Esophagus squamous epithelium (tissue), 5 donors: ENCODE data around the gene SRP19. TPM values are rescaled to one million over a fixed set of nuclear protein-coding genes. Genes with fewer than 3 reads are reported as not detected.
"Not testable (repeated sequence)": the region's sequence is repeated elsewhere in the genome, so short reads cannot be mapped to it uniquely, and the experiment has no call there.

Source experiments
- DNase-seq: peaks from one replicate; lab custom pipeline; 2025; lab: John Stamatoyannopoulos, UW
- H3K27ac ChIP-seq, 4 donors: fragments of 200-600 bp; sonication (generic); one replicate each; pipeline ENCODE4 v1.5.1; 2016 to 2019; ENCODE audit warnings: mild to moderate bottlenecking in 1 of 4
- H3K27me3 ChIP-seq, 4 donors: fragments of 200-600 bp; sonication (generic); 1 replicate in 3 of 4; 2 replicates in 1 of 4; pipeline versions ENCODE4 v1.5.1 to v1.6.0; 2017 to 2021; ENCODE audit warnings: antibody characterized with exemption in 1 of 4
- H3K36me3 ChIP-seq, 3 donors: fragments of 200-600 bp; sonication (generic); one replicate each; pipeline ENCODE4 v1.5.1; 2016 to 2019
- H3K4me1 ChIP-seq, 3 donors: fragments of 200-600 bp; sonication (generic); one replicate each; pipeline ENCODE4 v1.5.1; 2017 to 2019
- H3K4me3 ChIP-seq, 4 donors: fragments of 200-600 bp; sonication (generic); 1 replicate in 3 of 4; 2 replicates in 1 of 4; pipeline ENCODE4 v1.5.1; 2016 to 2019; ENCODE audit warnings: mild to moderate bottlenecking in 2 of 4, moderate library complexity in 1 of 4
- H3K9me3 ChIP-seq, 3 donors: fragments of 200-600 bp; sonication (generic); one replicate each; pipeline ENCODE4 v1.5.1; 2016 to 2019
- POLR2A ChIP-seq, 4 donors: fragments of 450-650 bp; IDR thresholded peaks; one replicate each; pipeline ENCODE4 v1.6.1; 2017; ENCODE audit warnings: antibody characterized with exemption in 4 of 4, mild to moderate bottlenecking in 4 of 4, moderate library complexity in 3 of 4
- WGBS, 2 donors: methylation state at CpG; one replicate each; pipeline ENCODE4 v1.1.5; 2018; 5-methylcytosine and 5-hydroxymethylcytosine counted together
- intact Hi-C: fragments of 100-400 bp; cut with DNase I; formaldehyde crosslinking; loops from one replicate; pipeline ENCODE4 v1.15.0; 2022
- total RNA-seq, 4 donors: library from RNA; depleted of rRNA; stranded (reverse); fragments of >200 nt; gene quantifications; one replicate each; pipeline ENCODE4 v1.1.0, GENCODE V29; 2016
- TF ChIP-seq, protein P1 (sequence below), 6 experiments: fragments of 450-650 bp in 4 of 6; fragments of 200-600 bp in 2 of 6; sonication (generic) in 2 of 6; IDR thresholded peaks; one replicate each; pipeline ENCODE4 v1.5.1; 2016 to 2019; ENCODE audit warnings: antibody characterized with exemption in 6 of 6, mild to moderate bottlenecking in 4 of 6, moderate library complexity in 4 of 6
- donor health status: DM: yes; HTN: yes; CAD: no.

The SRP19 gene
- total RNA-seq, 4 donors from 2014 or later = 34.3 to 81.0 (median 52.5) TPM

DNA sequence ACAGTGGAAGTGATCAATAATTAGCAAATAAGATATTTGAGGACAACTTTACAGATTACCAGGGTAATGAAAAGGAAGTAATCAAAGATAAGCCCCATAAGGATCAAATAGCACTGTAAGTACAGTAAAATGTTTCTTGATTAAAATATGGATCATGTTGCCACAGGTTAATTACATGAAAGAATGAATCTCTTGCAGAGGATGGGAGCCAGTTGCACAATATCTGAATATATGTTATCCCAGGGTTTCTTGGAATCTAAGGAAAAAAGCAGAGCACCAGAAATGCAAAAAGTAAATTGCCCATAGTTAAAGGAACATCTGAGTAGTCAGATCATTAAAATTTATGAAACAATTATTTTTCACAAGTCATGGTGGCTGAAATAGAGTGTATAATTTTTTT is 13.8 kb upstream of the SRP19 start:
- DNase-seq = no peak
- H3K4me1 ChIP-seq = no peaks in the 10 kb centered on the region
- no peak overlapping the region for H3K4me3 ChIP-seq
- no peaks in the 10 kb centered on the region for H3K9me3 ChIP-seq
- no peaks in the 10 kb centered on the region for H3K36me3 ChIP-seq
- H3K27me3 ChIP-seq = no peaks in the 10 kb centered on the region
- TF ChIP-seq, protein P1, sequence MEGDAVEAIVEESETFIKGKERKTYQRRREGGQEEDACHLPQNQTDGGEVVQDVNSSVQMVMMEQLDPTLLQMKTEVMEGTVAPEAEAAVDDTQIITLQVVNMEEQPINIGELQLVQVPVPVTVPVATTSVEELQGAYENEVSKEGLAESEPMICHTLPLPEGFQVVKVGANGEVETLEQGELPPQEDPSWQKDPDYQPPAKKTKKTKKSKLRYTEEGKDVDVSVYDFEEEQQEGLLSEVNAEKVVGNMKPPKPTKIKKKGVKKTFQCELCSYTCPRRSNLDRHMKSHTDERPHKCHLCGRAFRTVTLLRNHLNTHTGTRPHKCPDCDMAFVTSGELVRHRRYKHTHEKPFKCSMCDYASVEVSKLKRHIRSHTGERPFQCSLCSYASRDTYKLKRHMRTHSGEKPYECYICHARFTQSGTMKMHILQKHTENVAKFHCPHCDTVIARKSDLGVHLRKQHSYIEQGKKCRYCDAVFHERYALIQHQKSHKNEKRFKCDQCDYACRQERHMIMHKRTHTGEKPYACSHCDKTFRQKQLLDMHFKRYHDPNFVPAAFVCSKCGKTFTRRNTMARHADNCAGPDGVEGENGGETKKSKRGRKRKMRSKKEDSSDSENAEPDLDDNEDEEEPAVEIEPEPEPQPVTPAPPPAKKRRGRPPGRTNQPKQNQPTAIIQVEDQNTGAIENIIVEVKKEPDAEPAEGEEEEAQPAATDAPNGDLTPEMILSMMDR (IDR thresholded peaks at IDR 0.05) = no peak
- no peak for TF ChIP-seq POLR2A (IDR thresholded peaks at IDR 0.05)
- H3K27ac ChIP-seq = no peak overlapping the region
- intact Hi-C loops = loop anchor here (10.0 kb wide), 1 partner anchor 293 kb away; no protein-coding TSS in a partner anchor

DNA sequence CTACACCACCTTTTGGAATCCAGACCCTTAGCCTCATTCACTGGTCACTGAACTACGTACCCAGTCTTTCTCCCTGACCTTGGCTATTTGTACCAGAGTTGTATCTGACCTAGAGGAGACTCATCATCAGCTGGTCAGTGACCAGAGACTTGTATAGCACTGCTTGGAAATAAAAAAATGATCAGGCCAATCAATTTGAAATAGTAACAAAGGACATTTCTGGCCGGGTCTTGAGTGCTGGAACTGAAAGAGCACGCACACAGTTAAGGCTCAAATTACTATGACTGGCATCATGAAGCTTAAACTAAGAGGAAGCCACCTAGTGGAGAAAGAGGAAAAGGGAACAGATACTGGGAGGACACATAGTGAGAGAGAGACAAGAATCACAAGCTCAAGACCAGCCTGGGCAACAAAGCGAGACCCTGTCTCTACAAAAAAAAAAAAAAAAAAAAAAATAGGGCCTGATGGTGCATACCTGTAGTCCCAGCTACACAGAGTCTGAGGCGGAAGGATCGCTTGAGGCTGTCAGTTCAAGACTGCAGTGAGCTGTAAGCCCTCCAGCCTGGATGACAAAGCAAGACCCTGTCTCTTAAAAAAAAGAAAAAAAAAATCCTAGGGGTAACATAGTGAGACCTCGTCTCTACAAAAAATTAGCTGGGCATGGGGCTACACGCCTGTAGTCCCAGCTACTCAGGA is 12.8 kb upstream of the SRP19 start:
- intact Hi-C loops = loop anchor here (10.0 kb wide), 1 partner anchor 293 kb away; no protein-coding TSS in a partner anchor
- no peaks in the 10 kb centered on the region for H3K4me1 ChIP-seq
- no peaks in the 10 kb centered on the region for H3K36me3 ChIP-seq
- H3K27me3 ChIP-seq = no peaks in the 10 kb centered on the region
- no peak for DNase-seq
- no peak overlapping the region for H3K4me3 ChIP-seq
- H3K27ac ChIP-seq = no peak overlapping the region
- TF ChIP-seq, protein P1 (IDR thresholded peaks at IDR 0.05) = peak; percentile 5 to 64 (median 50)
- no peak for TF ChIP-seq POLR2A (IDR thresholded peaks at IDR 0.05)
- no peaks in the 10 kb centered on the region for H3K9me3 ChIP-seq
- WGBS, 2 donors = 49 to 54% methylated on average over 8 of the region's 8 CpGs

DNA sequence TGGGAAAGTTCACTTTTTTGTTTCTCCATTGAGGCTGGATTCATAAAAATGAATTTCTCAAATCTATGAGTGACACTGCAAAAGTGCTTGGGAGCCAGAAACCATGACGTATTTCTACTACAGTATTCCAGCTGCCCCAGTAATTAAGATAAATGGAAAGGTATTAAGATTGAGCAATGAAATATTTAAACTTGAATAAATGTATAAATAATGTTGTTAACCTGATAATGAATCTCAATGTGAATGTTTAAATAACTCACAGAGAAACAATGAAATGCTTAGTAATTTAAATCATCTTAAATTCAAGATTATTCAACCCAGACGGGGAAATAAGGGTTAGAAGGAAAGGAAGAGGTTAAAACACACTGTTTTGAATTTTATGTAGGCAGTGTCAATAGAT is 11.2 kb upstream of the SRP19 start:
- Histone ChIP-seq H3K27ac (no peak overlapping the region), H3K36me3 (no peaks in the 10 kb centered on the region), H3K4me3 (no peak overlapping the region), H3K27me3 (peaks cover 0 to 11% (median 0%) of the 10 kb centered on the region in 4 donors), H3K4me1 (no peaks in the 10 kb centered on the region), H3K9me3 (no peaks in the 10 kb centered on the region)
- 36 to 65% methylated on average over 2 of the region's 2 CpGs for WGBS, 2 donors
- intact Hi-C loops = loop anchor here (10.0 kb wide), 1 partner anchor 295 kb away; no protein-coding TSS in a partner anchor
- TF ChIP-seq, protein P1 (IDR thresholded peaks at IDR 0.05) = no peak
- no peak for TF ChIP-seq POLR2A (IDR thresholded peaks at IDR 0.05)
- DNase-seq = no peak

DNA sequence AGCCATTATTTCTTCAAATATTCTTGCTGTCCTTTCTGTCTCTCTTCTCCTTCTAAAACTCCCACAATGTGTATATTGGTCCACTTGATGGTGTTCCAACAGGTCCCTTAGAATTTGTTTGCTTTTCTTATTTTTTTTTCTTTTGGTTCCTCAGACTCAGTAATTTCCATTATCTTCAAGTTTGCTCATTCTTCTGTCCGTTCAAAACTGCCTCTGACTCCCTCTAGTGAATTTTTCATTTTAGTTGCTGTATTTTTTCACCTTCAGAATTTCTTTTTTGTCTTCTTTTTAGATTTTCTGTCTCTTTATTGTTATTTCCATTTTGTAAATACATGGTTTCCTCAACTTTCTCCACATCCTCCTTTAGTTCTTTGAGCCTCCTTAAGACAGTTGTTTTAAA is 6.4 kb upstream of the SRP19 start:
- H3K27ac ChIP-seq = no peak overlapping the region
- H3K27me3 ChIP-seq = peaks cover 0 to 22% (median 0%) of the 10 kb centered on the region in 4 donors
- intact Hi-C loops = no loop called here
- no peak for DNase-seq
- H3K9me3 ChIP-seq = no peaks in the 10 kb centered on the region
- 52 to 70% methylated on average over 1 of the region's 1 CpG for WGBS, 2 donors
- H3K4me1 ChIP-seq = no peaks in the 10 kb centered on the region
- no peak overlapping the region for H3K4me3 ChIP-seq
- H3K36me3 ChIP-seq = no peaks in the 10 kb centered on the region
- TF ChIP-seq, protein P1 (IDR thresholded peaks at IDR 0.05) = no peak
- no peak for TF ChIP-seq POLR2A (IDR thresholded peaks at IDR 0.05)

DNA sequence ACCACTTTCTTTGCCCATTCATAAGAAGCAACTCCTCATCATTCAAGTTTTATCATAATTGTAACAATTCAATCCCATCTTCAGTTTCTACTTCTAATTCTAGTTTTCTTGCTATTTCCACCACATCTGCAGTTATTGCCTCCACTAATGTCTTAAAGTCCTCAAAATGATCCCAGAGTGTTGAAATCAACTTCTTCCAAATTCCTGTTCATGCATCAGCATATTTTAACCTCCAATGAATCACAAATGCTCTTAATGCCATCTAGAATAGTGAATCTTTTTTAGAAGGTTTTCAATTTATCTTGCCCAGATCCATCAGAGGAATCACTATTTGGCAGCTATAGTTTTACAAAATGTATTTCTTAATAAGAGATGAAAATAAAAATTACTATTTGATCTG is 3.2 kb upstream of the SRP19 start:
- intact Hi-C loops = no loop called here
- Histone ChIP-seq H3K36me3 (no peaks in the 10 kb centered on the region), H3K27me3 (peaks cover 0 to 22% (median 0%) of the 10 kb centered on the region in 4 donors), H3K27ac (no peak overlapping the region), H3K4me1 (peaks cover 10 to 19% (median 10%) of the 10 kb centered on the region in 3 donors), H3K4me3 (no peak overlapping the region), H3K9me3 (no peaks in the 10 kb centered on the region)
- DNase-seq = no peak
- TF ChIP-seq, protein P1 (IDR thresholded peaks at IDR 0.05) = no peak
- TF ChIP-seq POLR2A (IDR thresholded peaks at IDR 0.05) = no peak

DNA sequence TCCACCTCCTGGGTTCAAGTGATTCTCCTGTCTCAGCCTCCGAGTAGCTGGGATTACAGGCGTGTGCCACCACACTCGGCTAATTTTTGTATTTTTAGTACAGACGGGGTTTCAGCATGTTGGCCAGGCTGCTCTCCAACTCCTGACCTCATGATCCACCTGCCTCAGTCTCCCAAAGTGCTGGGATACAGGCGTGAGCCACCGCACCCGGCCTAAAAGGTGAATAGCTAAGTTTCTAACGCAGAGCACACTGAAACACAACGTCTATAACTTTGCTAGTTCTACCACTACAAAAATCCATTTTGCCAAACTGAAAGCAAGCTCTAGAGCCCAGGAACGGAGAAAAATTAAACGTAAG is 537 bp upstream of the SRP19 start:
- H3K9me3 ChIP-seq, DNase-seq, H3K27me3 ChIP-seq, intact Hi-C loops: not testable (repeated sequence)
- Histone ChIP-seq H3K4me1 (peaks cover 10 to 32% (median 17%) of the 10 kb centered on the region in 3 donors), H3K36me3 (peaks cover 0 to 24% (median under 1%) of the 10 kb centered on the region in 3 donors), H3K27ac (peak overlapping the region; percentile 87 to 91 (median 90)), H3K4me3 (peak overlapping the region; percentile 80 to 96 (median 88))
- WGBS, 2 donors = 71 to 78% methylated on average over 11 of the region's 11 CpGs
